Fibroblast of lung (primary cell): ENCODE results near the gene MACROD2.

Source experiments
- EZH2 ChIP-seq: IDR thresholded peaks from 2 replicates; pipeline ENCODE4 v1.5.1; 2012; ENCODE audit warnings: low read length, control low read depth, mild to moderate bottlenecking; ENCODE audit errors: missing control alignments
- TF ChIP-seq, protein P1 (sequence below), 2 donors: IDR thresholded peaks in 1 of 2; conservative IDR thresholded peaks in 1 of 2; 1 replicate in 1 of 2; 2 replicates in 1 of 2; pipeline ENCODE4 v1.5.1; 2011 to 2012; ENCODE audit warnings: low read length in 2 of 2, control low read depth in 1 of 2, inconsistent platforms in 1 of 2, low read depth in 1 of 2, mild to moderate bottlenecking in 1 of 2

DNA sequence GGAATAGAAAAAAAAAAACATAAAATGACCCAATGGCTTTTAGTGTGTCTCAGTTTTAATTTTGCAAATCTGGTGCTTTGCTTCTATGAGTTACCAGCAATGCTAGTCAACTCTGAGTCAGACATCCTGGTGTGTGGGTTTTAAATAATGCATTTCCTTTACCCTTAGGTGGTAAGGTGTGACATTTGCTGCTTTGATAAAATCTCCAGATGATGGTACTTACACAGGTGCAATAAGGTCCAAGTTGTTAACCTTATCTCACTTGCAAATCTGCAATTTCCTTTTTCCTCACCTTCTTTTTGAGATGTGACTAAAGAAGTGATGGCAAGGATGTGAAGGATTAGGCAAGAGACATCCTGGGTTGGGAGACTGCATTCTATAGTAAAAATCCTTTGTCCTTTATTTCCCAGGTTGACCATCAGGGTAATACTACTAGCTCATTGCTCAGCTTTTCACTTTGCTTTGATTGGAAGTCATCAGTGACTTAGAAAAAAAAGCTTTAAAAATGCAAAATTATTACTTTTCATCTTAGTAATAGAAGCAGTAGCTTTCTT is 1160.6 kb downstream of the MACROD2 start:
- TF ChIP-seq EZH2: no peak
- TF ChIP-seq, protein P1, sequence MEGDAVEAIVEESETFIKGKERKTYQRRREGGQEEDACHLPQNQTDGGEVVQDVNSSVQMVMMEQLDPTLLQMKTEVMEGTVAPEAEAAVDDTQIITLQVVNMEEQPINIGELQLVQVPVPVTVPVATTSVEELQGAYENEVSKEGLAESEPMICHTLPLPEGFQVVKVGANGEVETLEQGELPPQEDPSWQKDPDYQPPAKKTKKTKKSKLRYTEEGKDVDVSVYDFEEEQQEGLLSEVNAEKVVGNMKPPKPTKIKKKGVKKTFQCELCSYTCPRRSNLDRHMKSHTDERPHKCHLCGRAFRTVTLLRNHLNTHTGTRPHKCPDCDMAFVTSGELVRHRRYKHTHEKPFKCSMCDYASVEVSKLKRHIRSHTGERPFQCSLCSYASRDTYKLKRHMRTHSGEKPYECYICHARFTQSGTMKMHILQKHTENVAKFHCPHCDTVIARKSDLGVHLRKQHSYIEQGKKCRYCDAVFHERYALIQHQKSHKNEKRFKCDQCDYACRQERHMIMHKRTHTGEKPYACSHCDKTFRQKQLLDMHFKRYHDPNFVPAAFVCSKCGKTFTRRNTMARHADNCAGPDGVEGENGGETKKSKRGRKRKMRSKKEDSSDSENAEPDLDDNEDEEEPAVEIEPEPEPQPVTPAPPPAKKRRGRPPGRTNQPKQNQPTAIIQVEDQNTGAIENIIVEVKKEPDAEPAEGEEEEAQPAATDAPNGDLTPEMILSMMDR (conservative IDR thresholded peaks at IDR 0.05 in 1 of 2, IDR thresholded peaks at IDR 0.05 in 1 of 2; ENCODE audit: low read depth in 1 of 2, low read length in 2 of 2): no peak
